K562 (cell line): ENCODE results near the gene MSL2.

Experiments used
- PPARD ChIP-seq: fragments of 250-450 bp; sonication (Bioruptor Pico); IDR thresholded peaks from 2 replicates; pipeline ENCODE4 v1.8.0; 2022; ENCODE audit warnings: inconsistent platforms, mild to moderate bottlenecking, moderate library complexity
- TARDBP ChIP-seq: fragments of 450-650 bp; IDR thresholded peaks from 2 replicates; pipeline ENCODE4 v1.6.1; 2016
- TF ChIP-seq, protein P1 (sequence below), 2 experiments: fragments of 450-650 bp; formaldehyde crosslinking in 1 of 2; IDR thresholded peaks; 2 replicates each; pipeline versions ENCODE4 v1.4.0 to v1.6.1; 2014 to 2020; ENCODE audit warnings: mild to moderate bottlenecking in 2 of 2, borderline replicate concordance in 1 of 2, low read depth in 1 of 2

DNA sequence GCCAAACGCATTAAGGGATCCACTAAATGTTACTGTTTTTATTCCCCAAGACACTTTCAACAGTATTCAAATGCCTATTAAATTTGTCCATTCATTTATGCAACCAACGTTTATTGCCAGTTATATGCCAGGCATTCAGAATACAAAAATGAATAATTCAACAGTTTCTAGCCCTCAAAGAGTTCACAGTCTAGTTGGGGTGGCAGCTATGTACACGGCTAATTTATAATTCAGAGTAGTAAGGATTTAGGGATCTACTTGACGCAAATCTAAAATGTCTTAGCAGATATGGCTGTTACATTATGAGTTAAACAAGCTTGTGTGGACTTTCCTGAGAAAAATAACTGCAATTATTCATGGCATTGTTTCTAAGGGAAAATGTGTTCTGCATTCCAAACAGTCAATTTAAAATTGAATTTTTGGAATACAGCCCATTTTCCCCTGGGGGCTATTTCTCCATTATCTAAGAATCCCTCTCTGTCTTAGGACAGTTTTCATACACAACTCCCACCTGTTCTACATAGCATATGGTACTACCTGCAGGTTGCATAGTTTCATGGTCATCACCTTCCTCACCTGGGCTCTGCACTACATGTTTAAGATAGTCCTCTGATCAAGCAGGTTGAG lies 11.5 kb upstream of the MSL2 start:
- TF ChIP-seq TARDBP (no peak), PPARD (CRISPR knock-in tag) (no peak)
- TF ChIP-seq, protein P1, sequence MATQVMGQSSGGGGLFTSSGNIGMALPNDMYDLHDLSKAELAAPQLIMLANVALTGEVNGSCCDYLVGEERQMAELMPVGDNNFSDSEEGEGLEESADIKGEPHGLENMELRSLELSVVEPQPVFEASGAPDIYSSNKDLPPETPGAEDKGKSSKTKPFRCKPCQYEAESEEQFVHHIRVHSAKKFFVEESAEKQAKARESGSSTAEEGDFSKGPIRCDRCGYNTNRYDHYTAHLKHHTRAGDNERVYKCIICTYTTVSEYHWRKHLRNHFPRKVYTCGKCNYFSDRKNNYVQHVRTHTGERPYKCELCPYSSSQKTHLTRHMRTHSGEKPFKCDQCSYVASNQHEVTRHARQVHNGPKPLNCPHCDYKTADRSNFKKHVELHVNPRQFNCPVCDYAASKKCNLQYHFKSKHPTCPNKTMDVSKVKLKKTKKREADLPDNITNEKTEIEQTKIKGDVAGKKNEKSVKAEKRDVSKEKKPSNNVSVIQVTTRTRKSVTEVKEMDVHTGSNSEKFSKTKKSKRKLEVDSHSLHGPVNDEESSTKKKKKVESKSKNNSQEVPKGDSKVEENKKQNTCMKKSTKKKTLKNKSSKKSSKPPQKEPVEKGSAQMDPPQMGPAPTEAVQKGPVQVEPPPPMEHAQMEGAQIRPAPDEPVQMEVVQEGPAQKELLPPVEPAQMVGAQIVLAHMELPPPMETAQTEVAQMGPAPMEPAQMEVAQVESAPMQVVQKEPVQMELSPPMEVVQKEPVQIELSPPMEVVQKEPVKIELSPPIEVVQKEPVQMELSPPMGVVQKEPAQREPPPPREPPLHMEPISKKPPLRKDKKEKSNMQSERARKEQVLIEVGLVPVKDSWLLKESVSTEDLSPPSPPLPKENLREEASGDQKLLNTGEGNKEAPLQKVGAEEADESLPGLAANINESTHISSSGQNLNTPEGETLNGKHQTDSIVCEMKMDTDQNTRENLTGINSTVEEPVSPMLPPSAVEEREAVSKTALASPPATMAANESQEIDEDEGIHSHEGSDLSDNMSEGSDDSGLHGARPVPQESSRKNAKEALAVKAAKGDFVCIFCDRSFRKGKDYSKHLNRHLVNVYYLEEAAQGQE (IDR thresholded peaks at IDR 0.05; ENCODE audit: borderline replicate concordance): no peak
- TF ChIP-seq, protein P1 (CRISPR knock-in tag; IDR thresholded peaks at IDR 0.05; ENCODE audit: low read depth): no peak
